HG03521 (cell line): ENCODE results near the gene ZMIZ1.
A peak's percentile ranks its signal among the peaks of the same experiment; 100 is the strongest.

ENCODE experiments used
- ATAC-seq: cut with Tn5 transposase; IDR thresholded peaks from one replicate; pipeline ENCODE4 v1.9.1; 2021; ENCODE audit warnings: mild to moderate bottlenecking, moderate library complexity; ENCODE audit not compliant: unreplicated experiment

The ZMIZ1 gene

GRCh38 chr10:79063661-79064492 lies 4.9 kb upstream of the ZMIZ1 start:
- ATAC-seq, result no peak

- no peak for ATAC-seq
These were observed 3.6 kb upstream of the ZMIZ1 start for GRCh38 chr10:79065091-79065551.

GRCh38 chr10:79065853-79066252 lies 2.9 kb upstream of the ZMIZ1 start:
- no peak for ATAC-seq

DNA sequence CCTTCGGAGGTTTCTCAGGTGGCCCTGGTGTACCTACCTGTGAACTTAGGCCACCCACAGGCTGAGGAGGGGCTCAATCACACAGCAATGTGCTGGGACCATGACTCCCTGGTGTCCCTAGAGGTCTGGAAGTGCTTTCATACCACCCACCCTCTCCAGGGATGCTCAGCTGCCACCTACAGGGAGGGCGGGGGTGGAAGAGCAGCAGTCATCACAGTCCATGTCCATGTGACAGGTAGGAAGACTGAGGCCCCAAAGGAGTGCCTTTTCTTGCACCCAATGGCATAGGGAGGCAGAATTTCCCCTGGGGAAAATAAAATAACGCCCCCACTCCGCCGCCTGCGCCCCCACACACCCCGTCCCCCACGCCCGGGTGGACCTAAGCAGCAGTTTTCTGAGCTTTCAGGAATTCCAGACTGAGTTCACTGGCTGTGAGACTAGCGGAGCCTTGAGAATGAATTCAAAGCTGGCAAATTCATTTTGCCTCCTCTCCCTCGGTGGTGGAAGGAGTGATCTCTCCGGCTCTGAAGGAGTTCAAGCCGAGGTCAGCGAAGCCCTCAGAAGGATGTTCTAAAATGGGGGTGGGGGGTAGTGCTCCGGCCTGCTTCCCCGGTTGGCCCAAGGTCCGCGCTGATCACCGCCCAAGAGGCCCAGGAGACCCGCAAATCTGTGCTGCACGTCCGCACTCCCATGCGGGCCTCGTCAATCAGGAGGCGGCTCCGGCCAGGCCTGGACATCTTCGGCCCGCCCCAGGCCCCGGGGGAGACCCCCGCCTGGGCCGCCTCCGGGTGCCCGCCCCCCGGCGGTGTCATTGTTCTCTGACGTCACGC lies 2.1 kb upstream of the ZMIZ1 start:
- no peak for ATAC-seq

DNA sequence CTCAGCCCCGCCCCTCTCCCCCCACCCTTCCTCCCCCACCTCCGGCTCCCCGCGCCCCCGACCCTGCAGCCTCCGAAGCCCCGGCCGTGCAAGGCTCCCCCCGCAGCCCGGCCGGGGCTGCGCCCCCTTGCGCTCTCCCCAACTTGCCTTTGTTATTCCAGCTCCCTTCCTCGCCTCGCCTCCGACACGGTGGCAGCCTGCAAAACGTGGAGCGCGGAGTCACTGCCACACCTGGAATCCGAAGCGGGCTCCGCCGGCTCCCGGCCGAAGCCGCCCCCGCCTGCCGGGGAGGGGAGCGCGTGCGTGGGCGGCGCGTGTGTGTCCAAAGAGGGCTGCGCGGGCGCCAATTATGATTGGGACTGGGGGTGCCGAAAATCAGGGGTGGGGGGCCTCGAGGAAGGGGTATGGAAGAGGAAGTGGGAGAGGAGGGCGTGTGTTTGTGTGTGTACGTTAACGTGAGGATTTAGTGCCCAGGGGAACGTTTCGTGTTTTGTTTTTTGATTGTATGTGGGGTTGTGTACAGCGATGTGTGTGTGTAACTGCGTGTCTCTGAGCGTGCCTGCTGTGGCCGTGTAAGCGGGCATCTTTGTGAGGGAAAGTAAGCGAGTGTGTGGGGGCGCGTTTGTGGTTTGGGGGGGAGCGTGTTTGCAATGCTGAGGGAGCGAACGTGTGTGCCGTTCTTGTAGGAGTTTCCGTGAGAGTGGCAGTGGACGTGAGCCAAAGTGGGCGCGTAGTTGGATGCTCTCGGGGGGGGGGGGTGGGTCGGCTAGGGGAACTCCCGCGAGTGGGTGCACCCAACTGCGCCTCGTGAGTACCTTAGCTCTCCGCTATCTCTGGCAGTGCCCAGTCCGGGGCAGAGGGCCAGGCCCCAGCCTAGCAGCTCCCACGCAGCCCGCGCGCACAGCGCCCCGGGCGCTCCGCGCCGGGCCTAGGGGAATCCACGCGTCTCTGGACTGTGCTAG lies 1.2 kb upstream of the ZMIZ1 start:
- ATAC-seq, result no peak

DNA sequence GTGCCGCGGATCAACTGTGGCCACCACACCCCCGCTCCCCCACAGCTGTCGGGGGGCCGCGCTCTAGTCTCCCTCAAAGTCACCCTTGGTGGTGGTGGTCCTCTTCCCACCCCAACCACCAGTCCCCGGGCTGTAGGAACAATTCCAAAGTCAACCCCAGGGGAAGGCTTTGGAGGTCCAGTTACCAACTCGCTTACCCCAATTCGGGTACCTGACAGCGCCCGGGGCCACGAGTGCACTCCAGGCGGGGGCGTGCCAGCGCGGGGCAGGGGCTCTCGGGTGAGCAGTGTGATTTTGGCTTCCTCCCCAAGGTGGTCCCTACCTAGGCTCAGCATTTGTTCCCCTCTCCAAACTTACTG lies 584 bp upstream of the ZMIZ1 start:
- no peak for ATAC-seq

DNA sequence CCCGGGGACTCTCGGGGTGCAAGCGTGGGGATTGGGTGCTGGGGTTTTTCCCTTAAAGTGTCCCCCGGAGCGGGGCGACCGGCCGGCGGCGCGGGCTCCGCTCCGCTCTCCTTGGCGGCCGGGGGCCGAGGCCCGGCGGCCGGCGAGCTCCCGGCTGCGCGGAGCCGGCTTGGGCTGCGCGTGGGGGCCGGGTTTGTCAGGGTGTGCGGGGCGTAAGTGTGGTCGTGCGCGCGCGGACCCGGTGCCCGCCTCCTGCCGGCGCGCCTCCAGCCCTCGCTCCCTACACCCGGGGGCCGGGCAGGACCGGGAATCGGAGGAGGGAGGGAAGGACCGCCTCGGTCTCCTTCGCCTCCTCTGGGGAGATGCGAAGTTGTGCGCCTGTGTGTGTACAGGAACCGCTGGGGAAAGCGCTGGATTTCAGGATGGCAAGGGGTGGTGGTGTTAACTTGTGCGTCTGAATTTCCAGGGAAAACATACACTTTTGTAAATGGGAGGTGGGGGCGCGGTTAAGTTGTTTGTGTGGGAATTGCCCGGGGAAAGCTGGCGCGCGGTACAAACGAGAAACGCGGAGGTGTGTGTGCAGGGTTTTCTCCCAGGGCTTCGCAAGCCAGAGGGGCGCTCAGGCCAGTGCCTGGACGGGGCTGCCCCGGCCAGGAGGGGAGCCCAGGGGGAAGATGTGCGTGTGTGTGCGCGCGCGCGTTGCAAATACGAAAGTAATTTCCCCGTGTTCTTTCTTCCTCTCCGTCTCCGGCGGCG lies 737 bp downstream of the ZMIZ1 start:
- peak; percentile 6 for ATAC-seq

DNA sequence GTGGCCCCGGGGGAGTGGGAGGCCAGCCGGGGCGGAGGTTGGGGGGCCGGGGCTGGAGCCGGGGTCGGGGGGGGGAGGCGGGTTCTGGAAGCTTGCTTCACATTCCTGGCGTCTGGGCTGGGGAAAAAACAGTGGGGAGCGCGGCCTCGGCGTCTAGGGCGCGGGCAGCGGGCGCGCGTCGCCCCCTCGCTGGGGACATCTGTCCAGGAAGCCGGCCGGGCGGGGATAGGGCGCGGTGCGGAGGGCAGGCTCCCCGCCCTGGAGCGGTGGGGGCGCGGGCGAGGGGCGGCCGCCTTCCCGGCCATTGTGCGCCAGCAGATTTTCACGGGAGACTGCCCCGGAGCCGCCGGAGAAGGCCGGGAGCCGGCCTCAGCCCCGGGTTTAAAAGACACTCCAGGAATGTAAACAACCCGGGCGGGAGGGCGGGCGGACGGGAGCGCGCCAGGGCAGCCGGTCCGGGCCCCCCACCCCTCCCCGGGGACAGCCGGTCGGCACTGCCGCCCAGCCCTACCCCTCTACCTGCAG lies 1.4 kb downstream of the ZMIZ1 start:
- no peak for ATAC-seq

DNA sequence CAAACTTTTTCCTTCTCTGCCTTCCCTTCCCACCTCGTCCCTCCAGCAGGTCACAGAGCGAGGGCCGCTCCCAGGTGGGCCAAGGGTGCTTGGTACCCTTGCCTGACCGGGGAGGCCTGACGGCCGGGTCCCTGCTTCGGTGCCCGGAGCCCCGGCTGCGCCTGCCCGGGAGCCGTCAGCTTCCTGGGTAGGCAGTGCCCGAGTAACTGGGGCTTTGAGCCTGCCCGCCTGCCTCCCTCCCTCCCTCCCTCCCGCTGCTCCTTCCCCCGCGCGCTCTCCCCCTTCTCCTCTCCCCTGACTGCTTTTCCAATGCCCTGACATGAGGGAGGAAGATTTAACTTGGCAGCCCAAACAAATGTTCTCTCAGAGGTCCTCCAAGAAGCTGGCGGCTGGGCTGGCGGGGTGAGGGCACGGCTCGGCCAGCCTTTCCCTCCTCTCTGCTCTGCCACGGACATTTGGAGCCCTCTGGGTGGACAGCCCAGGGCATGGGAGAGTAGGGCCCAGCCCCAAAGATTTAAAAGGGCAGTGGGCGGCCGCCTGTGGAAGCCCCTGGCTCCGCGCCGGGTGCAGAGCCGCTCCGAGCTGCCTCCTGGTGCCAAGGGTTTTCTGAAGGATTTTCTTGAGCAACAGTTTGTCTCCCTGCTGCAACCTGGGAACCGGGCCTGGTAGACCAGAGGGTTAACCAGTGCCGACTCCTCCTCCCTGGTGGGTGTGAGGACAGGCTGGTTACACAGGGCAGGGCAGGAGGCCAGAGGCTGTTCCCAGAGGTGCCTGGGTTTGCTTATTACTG lies 2.0 kb downstream of the ZMIZ1 start:
- no peak for ATAC-seq

GRCh38 chr10:79071396-79071923 lies 2.7 kb downstream of the ZMIZ1 start:
- no peak for ATAC-seq

- ATAC-seq, result no peak
These were observed 3.3 kb downstream of the ZMIZ1 start for GRCh38 chr10:79072041-79072441.

DNA sequence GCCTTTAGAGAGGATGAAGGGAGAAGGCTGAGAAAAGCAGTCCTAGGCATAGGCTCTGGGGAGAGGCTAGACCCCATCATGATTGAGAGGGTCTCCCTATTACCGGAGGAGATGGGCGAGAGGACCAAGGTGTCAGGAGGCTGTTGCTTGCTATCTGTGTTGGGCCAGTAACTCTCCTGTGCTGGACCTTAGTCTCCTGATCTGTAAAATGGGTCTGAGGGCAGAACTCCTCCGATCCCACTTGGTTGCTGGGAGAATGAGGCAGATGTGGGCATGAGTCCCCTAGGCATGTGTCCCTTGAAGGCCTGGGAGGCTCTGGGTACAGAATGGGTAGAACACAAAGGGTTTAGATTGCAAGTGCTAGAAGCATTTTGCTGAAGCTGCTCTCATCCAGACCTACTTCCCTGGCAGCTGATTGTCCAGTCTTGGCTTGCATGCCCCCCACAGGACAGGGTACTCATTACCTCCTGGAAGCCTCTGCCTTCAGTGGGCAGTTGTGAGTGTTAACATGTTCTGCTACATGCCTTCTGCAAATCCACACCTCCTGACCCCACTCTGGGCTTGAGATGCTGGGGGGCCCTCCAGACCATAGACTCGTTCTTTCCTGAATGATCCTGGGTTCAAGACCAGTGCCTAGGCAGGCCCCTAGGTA lies 4.4 kb downstream of the ZMIZ1 start:
- no peak for ATAC-seq

- no peak for ATAC-seq
These were observed 5.1 kb downstream of the ZMIZ1 start for GRCh38 chr10:79073784-79074432.

GRCh38 chr10:79074732-79075131 lies 6.0 kb downstream of the ZMIZ1 start:
- ATAC-seq, result no peak

DNA sequence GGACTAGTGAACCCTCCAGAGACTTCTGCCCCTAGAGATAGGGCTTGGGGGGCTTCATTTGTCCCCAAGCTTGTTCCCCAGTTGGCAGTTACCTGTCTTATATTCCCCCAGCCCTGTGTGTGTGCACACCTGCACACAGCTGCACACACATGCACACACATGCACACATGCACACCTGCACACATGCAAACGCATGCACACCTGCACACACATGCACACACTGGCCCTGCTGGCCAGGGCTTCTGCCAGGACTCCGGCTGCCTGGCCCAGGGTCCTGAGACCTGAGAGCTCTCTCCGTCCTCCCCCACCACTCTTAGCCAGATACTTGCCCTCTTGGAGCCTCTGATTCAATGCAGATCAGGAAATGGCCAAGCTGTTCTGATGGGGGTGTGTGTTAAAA lies 6.7 kb downstream of the ZMIZ1 start:
- no peak for ATAC-seq

GRCh38 chr10:79077488-79078173 lies 8.9 kb downstream of the ZMIZ1 start:
- ATAC-seq, result no peak

DNA sequence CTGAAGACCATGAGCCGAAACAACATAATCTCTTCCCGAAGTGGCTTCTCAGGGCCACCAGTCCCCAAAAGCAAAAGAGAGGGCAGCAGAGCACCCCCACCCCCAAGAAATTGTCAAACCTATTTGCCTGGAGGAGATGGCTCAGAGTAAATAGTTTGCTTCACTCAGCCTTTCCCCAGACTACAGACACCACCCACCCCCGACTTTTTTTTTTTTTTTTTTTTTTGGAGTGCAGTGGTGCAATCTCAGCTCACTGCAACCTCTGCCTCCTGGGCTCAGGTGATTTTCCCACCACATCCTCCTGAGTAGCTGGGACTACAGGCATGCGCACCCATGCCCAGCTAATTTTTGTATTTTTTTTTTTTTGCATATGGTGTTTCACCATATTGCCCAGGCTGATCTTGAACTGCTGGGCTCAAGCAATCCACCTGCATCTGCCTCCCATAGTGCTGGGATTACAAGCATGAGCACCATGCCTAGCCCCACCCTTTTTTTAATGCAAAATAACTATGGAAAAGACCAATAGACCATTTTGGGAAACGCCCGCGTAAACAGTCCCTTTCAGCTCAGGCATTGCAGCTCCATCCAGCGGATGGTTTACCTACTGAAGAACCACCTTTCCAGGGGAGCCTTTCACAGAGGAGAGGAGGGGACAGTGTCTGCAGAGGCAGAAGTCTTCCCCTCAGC lies 9.7 kb downstream of the ZMIZ1 start:
- no peak for ATAC-seq
